Body of pancreas (tissue), 4 donors: ENCODE measurements around the gene UBE4B. TPM values are rescaled to one million over a fixed set of nuclear protein-coding genes. Genes with fewer than 3 reads are reported as not detected.
A peak's percentile ranks its signal among the peaks of the same experiment; 100 is the strongest.

ENCODE experiments used
- ATAC-seq: fragments of 150-250 bp; one replicate; pipeline ENCODE4 v1.9.1; 2016
- DNase-seq, 4 donors: peaks; one replicate each; pipeline ENCODE4 v3.0.0-alpha.2; 2019
- H3K27ac ChIP-seq, 4 donors: fragments of 200-600 bp; sonication (generic); 1 replicate in 3 of 4; 2 replicates in 1 of 4; pipeline versions ENCODE4 v1.5.1 to v1.6.1; 2016 to 2019; ENCODE audit warnings: mild to moderate bottlenecking in 1 of 4, mixed read lengths in 1 of 4, moderate library complexity in 1 of 4
- H3K27me3 ChIP-seq, 2 donors: fragments of 200-600 bp; sonication (generic); one replicate each; pipeline ENCODE4 v1.6.0; 2016; ENCODE audit warnings: mild to moderate bottlenecking in 1 of 2
- H3K36me3 ChIP-seq, 2 donors: fragments of 200-600 bp; sonication (generic); replicated peaks in 1 of 2; 2 replicates each; pipeline ENCODE4 v1.5.1; 2016; ENCODE audit warnings: low read depth in 2 of 2; ENCODE audit not compliant: insufficient read depth in 1 of 2
- H3K4me1 ChIP-seq: fragments of 200-600 bp; sonication (generic); one replicate; pipeline ENCODE4 v1.6.0; 2016
- H3K4me3 ChIP-seq, 2 donors: fragments of 200-600 bp; sonication (generic); 1 replicate in 1 of 2; 2 replicates in 1 of 2; pipeline ENCODE4 v1.5.1; 2016 to 2019
- H3K9me3 ChIP-seq, 3 donors: fragments of 200-600 bp; sonication (generic); 1 replicate in 2 of 3; 2 replicates in 1 of 3; pipeline ENCODE4 v1.5.1; 2016
- CTCF ChIP-seq, 7 experiments: fragments of 450-650 bp in 4 of 7; fragments of 200-600 bp in 3 of 7; sonication (generic) in 3 of 7; IDR thresholded peaks; one replicate each; pipeline ENCODE4 v1.5.1; 2016 to 2019; ENCODE audit warnings: antibody characterized with exemption in 7 of 7
- POLR2A ChIP-seq, 3 donors: fragments of 450-650 bp; IDR thresholded peaks; one replicate each; pipeline ENCODE4 v1.6.1; 2016; ENCODE audit warnings: antibody characterized with exemption in 3 of 3, mild to moderate bottlenecking in 2 of 3
- WGBS, 2 donors: methylation state at CpG; one replicate each; pipeline ENCODE4 v1.1.5; 2017; 5-methylcytosine and 5-hydroxymethylcytosine counted together
- intact Hi-C: fragments of 100-400 bp; cut with DNase I; formaldehyde crosslinking; loops from one replicate; pipeline ENCODE4 v1.15.1; 2023
- total RNA-seq, 2 donors: library from RNA; depleted of rRNA; stranded (reverse); fragments of >200 nt; gene quantifications; one replicate each; pipeline ENCODE4 v1.1.0, GENCODE V29; 2016

Gene UBE4B
- total RNA-seq, 2 donors from 2014 or later, result 43.8 to 57.0 TPM

DNA sequence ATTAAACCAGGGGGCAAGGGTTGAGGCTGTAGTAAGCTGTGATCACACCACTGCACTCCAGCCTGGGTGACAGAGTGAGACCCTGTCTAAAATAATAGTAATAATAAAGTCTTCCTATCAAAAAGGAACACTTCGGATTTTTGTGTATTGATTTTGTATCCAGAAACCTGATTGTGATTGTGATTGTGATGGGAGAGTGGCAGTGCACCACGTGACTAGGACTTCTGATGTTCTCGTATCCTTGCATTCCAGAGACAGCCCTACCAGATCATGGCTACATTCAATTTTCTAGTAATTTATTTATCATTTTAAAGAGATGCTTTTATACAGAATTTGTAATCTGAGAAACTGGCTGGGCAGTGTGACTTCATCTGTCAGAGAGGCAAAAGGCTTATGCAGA is 175.1 kb downstream of the UBE4B start:
- 78 to 80% methylated on average over 3 of the region's 3 CpGs for WGBS, 2 donors
- ATAC-seq (no peak), DNase-seq (no peak)
- Histone ChIP-seq H3K36me3 (no peaks in the 10 kb centered on the region), H3K4me1 (peaks cover 18% of the 10 kb centered on the region), H3K27ac (no peak overlapping the region), H3K27me3 (no peaks in the 10 kb centered on the region), H3K9me3 (no peaks in the 10 kb centered on the region), H3K4me3 (no peak overlapping the region)
- intact Hi-C loops, result no loop called here
- no peak for TF ChIP-seq POLR2A (IDR thresholded peaks at IDR 0.05)
- TF ChIP-seq CTCF (IDR thresholded peaks at IDR 0.05), result no peak

GRCh38 chr1:10208537-10208936 is 175.8 kb downstream of the UBE4B start:
- TF ChIP-seq CTCF (IDR thresholded peaks at IDR 0.05), result no peak
- TF ChIP-seq POLR2A (IDR thresholded peaks at IDR 0.05), result no peak
- H3K9me3 ChIP-seq, result no peaks in the 10 kb centered on the region
- no peaks in the 10 kb centered on the region for H3K36me3 ChIP-seq
- intact Hi-C loops, result no loop called here
- no peak overlapping the region for H3K27ac ChIP-seq
- ATAC-seq (no peak), DNase-seq (peak in 1 of 4 donors; percentile 46)
- peaks cover 22% of the 10 kb centered on the region for H3K4me1 ChIP-seq
- 73 to 94% methylated on average over 11 of the region's 11 CpGs for WGBS, 2 donors
- H3K4me3 ChIP-seq, result no peak overlapping the region
- no peaks in the 10 kb centered on the region for H3K27me3 ChIP-seq

DNA sequence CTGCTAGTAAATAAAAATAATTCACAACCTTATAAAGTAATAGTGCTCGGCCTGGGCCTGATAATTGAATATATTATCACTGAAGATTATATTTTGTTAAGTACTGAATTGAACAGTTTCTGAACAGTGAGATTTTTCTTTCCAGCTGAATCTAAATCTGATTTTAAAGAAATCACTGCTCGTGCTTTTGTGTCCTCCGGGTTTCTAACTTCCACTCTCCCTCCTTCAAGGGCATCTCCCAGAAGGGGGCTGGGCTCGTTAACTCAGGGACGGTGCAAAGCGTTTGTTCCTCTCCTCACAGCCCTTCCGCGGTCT is 176.8 kb downstream of the UBE4B start:
- Histone ChIP-seq H3K27me3 (no peaks in the 10 kb centered on the region), H3K27ac (peak overlapping the region; percentile 86 to 97 (median 94)), H3K4me3 (peak overlapping the region; percentile 35 to 51), H3K36me3 (no peaks in the 10 kb centered on the region), H3K4me1 (peaks cover 22% of the 10 kb centered on the region), H3K9me3 (no peaks in the 10 kb centered on the region)
- DNase-seq, result no peak
- WGBS, 2 donors, result 2 to 3% methylated on average over 8 of the region's 8 CpGs
- intact Hi-C loops, result no loop called here
- TF ChIP-seq POLR2A (IDR thresholded peaks at IDR 0.05), result no peak
- no peak for TF ChIP-seq CTCF (IDR thresholded peaks at IDR 0.05)
- ATAC-seq, result no peak

- ATAC-seq (peak; percentile 94), DNase-seq (peak; percentile 98 to 99 (median 99))
- TF ChIP-seq POLR2A (IDR thresholded peaks at IDR 0.05) (peak; percentile 81 to 99 (median 88)), CTCF (IDR thresholded peaks at IDR 0.05) (peak; percentile 97 to 99 (median 98))
- H3K4me1 ChIP-seq, result peaks cover 22% of the 10 kb centered on the region
- no peaks in the 10 kb centered on the region for H3K27me3 ChIP-seq
- no peaks in the 10 kb centered on the region for H3K36me3 ChIP-seq
- 0% methylated on average over 21 to 77 of the region's 107 CpGs for WGBS, 2 donors
- H3K9me3 ChIP-seq, result no peaks in the 10 kb centered on the region
- peak within 1 kb of the TSS; percentile 86 to 97 (median 94) for H3K27ac ChIP-seq
- intact Hi-C loops, result no loop called here
- H3K4me3 ChIP-seq, result peak within 1 kb of the TSS; percentile 44 to 51
These were observed 177.4 kb downstream of the UBE4B start, which contains the start of gene KIF1B for GRCh38 chr1:10209905-10210810. TSS of gene KIF1B (plus strand) at chr1:10210570. CDS start at chr1:10232329, 21,759 bp downstream.
